ENCODE measurements around the gene CAGE1. TPM values are rescaled to one million over a fixed set of nuclear protein-coding genes. Genes with fewer than 3 reads are reported as not detected.

Gene CAGE1
- total and polyA plus RNA-seq, 2 donors (not counting 3 experiments of a cell fraction or from before 2014, with no cell fraction given) = not detected

- Histone ChIP-seq H3K36me3 (ENCODE audit: control insufficient read depth in 2 of 2, extremely low read depth in 1 of 2, insufficient read depth in 2 of 2, low read length in 2 of 2) (no peaks in the 10 kb centered on the region), H3K79me2 (ENCODE audit: control insufficient read depth, insufficient read depth, low read length) (no peaks in the 10 kb centered on the region), H3K4me2 (ENCODE audit: insufficient read depth, low read length) (no peak overlapping the region), H3K4me3 (replicated peaks in 1 of 3; ENCODE audit: insufficient read depth in 1 of 3, low read depth in 1 of 3, low read length in 3 of 3) (no peak overlapping the region), H4K20me1 (replicated peaks; ENCODE audit: control insufficient read depth, extremely low read depth, insufficient read depth, low read length) (no peaks in the 10 kb centered on the region), H3K9ac (replicated peaks; ENCODE audit: extremely low read depth, insufficient read depth, low read length) (no peak overlapping the region), H3K27ac (ENCODE audit: insufficient read depth, low read depth, low read length) (no peak overlapping the region), H3K27me3 (ENCODE audit: control insufficient read depth in 2 of 2, insufficient read depth in 2 of 2, low read length in 2 of 2) (peaks cover 2 to 3% of the 10 kb centered on the region in 2 experiments), H3K9me3 (replicated peaks; ENCODE audit: control insufficient read depth, insufficient read depth, low read length) (no peaks in the 10 kb centered on the region), H2AFZ (ENCODE audit: low read depth, low read length) (no peak overlapping the region), H3K9me1 (replicated peaks; ENCODE audit: control insufficient read depth, extremely low read depth, insufficient read depth, low read length) (no peaks in the 10 kb centered on the region), H3K4me1 (ENCODE audit: control insufficient read depth, extremely low read depth, insufficient read depth, low read length) (no peaks in the 10 kb centered on the region)
- DNase-seq (ENCODE audit: low read depth, low spot score) = no peak
- no peak for TF ChIP-seq GATA2 (IDR thresholded peaks at IDR 0.05; ENCODE audit: insufficient read depth, insufficient read length, low read depth, low read length)
- no peak for TF ChIP-seq CTCF (IDR thresholded peaks at IDR 0.05; ENCODE audit: extremely low read depth in 1 of 2, insufficient read depth in 1 of 2, low read depth in 1 of 2, low read length in 2 of 2)
- TF ChIP-seq POLR2A (IDR thresholded peaks at IDR 0.05; ENCODE audit: low read depth, low read length) = no peak
- no peak for TF ChIP-seq EZH2 (IDR thresholded peaks at IDR 0.05; ENCODE audit: borderline replicate concordance, low read depth, low read length, severe bottlenecking)
- TF ChIP-seq MAX (IDR thresholded peaks at IDR 0.05; ENCODE audit: insufficient read depth, insufficient read length) = no peak
- TF ChIP-seq MYC (IDR thresholded peaks at IDR 0.05; ENCODE audit: low read depth, low read length) = no peak
- no peak for TF ChIP-seq FOS (IDR thresholded peaks at IDR 0.05; ENCODE audit: borderline replicate concordance, insufficient read depth, low read length)
- no peak for TF ChIP-seq POLR2AphosphoS5 (IDR thresholded peaks at IDR 0.05; ENCODE audit: insufficient read depth, low read depth, low read length)
- no peak for TF ChIP-seq JUN (IDR thresholded peaks at IDR 0.05; ENCODE audit: borderline replicate concordance, insufficient read depth, insufficient read length, low read depth)
- FAIRE-seq = no peak
- CTCF ChIA-PET = no interaction called here
- intact Hi-C loops (cut with micrococcal nuclease) (no loop called here), dilution Hi-C loops (cut with MboI; ENCODE audit: extremely low pct_ligation_motif_present, low sequenced_read_pairs) (no loop called here)
- POLR2A ChIA-PET = no interaction called here
- BruUV-seq (replicated peaks) = no TSS peak
These were observed 45.7 kb downstream of the CAGE1 start for GRCh38 chr6:7343546-7344475.

Measured in endothelial cell of umbilical vein (primary cell).